Neural progenitor cell (in vitro differentiated cells): Measurements from ENCODE around the gene PSMB9.

Source experiments
- EZH2 ChIP-seq: fragments of 200-600 bp; sonication (generic); IDR thresholded peaks from 2 replicates; pipeline ENCODE4 v1.6.1; 2017; ENCODE audit warnings: antibody characterized with exemption, mild to moderate bottlenecking, moderate library complexity
- TF ChIP-seq, protein P1 (sequence below): fragments of 200-600 bp; sonication (generic); IDR thresholded peaks from 2 replicates; pipeline ENCODE4 v1.5.1; 2017; ENCODE audit warnings: antibody characterized with exemption, mild to moderate bottlenecking

DNA sequence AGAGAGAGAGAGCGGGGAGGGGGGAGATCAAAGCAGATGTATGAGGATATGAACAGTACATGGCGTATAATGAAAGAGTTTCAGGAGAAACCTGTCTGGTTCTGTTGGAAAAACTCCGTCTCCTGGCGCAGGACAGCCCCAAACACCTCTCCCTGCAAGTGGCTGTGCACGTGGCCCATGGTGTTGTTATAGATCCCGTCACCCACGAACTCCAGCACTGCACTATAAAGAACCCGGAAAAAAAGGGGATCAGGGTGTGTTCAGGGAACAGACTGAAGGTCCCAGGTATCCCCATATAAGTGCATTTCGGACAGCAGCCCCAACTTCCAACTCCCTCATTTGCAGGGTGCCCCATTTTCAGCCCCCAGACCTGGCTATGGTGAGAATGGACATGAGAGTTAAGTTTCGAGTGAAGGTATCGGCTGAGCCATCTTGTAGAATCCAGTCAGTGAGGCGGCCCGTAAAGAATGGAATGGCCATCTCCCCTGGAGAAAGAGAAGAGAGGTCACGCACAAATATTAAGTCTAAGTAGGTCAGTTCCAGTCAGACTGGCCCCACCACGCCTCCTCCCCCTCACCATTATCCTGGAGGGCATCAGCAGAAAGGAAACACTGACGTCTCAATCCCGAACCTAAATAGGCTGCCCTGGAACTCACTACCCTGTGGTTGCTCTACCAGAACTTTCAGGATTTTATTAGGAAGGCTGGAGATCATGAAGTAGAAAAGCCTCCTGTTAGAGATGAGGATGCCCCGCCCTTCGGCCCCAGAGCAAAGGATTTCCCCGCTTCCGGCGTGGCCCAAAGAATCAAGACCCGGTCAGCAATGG lies 1.8 kb upstream of the PSMB9 start:
- TF ChIP-seq, protein P1, sequence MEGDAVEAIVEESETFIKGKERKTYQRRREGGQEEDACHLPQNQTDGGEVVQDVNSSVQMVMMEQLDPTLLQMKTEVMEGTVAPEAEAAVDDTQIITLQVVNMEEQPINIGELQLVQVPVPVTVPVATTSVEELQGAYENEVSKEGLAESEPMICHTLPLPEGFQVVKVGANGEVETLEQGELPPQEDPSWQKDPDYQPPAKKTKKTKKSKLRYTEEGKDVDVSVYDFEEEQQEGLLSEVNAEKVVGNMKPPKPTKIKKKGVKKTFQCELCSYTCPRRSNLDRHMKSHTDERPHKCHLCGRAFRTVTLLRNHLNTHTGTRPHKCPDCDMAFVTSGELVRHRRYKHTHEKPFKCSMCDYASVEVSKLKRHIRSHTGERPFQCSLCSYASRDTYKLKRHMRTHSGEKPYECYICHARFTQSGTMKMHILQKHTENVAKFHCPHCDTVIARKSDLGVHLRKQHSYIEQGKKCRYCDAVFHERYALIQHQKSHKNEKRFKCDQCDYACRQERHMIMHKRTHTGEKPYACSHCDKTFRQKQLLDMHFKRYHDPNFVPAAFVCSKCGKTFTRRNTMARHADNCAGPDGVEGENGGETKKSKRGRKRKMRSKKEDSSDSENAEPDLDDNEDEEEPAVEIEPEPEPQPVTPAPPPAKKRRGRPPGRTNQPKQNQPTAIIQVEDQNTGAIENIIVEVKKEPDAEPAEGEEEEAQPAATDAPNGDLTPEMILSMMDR: no peak
- no peak for TF ChIP-seq EZH2
